ENCODE measurements around the gene GYPE. TPM values are rescaled to one million over a fixed set of nuclear protein-coding genes. Genes with fewer than 3 reads are reported as not detected.

GYPE gene
- 0.11 TPM in 1 of 2 replicates, not detected in the other for total RNA-seq

GRCh38 chr4:143905440-143905839, at the start of gene GYPE:
Gene GYPE (minus strand): TSS chr4:143905559. CDS start chr4:143905507, 52 bp downstream.

Other genes with a start within 250 kb of the GYPE start
- gene FREM3, start 204.9 kb downstream of the GYPE start, total RNA-seq = 0.09 and 0.54 TPM in 2 replicates
- not detected in 2 replicates for gene GYPB, start 113.8 kb upstream of the GYPE start, total RNA-seq
- gene GYPA, start 235.2 kb upstream of the GYPE start, total RNA-seq = not detected in 2 replicates